ACC112 (cell line): ENCODE measurements around the gene XPC.

Experiments used
- H2AFZ ChIP-seq: fragments of 200-600 bp; sonication (generic); one replicate; pipeline ENCODE4 v1.6.0; 2017; ENCODE audit warnings: antibody characterized with exemption, low read length; ENCODE audit not compliant: unreplicated experiment
- H3K27ac ChIP-seq: fragments of 200-600 bp; sonication (generic); 2 replicates; pipeline ENCODE4 v1.5.1; 2014; ENCODE audit warnings: low read depth, mild to moderate bottlenecking, antibody characterized with exemption, low read length, moderate library complexity
- H3K27me3 ChIP-seq: fragments of 200-600 bp; sonication (generic); 2 replicates; pipeline ENCODE4 v1.6.1; 2014; ENCODE audit warnings: mild to moderate bottlenecking, antibody characterized with exemption, low read length, moderate library complexity, mixed read lengths; ENCODE audit not compliant: insufficient read depth
- H3K36me3 ChIP-seq: fragments of 200-600 bp; sonication (generic); 2 replicates; pipeline ENCODE4 v1.6.1; 2016; ENCODE audit warnings: mild to moderate bottlenecking, antibody characterized with exemption, low read length, moderate library complexity, mixed read lengths; ENCODE audit not compliant: insufficient read depth
- H3K4me1 ChIP-seq: fragments of 200-600 bp; sonication (generic); one replicate; pipeline ENCODE4 v1.6.1; 2016; ENCODE audit warnings: low read length, mixed read lengths; ENCODE audit not compliant: insufficient read depth, unreplicated experiment, control insufficient read depth
- H3K4me3 ChIP-seq: fragments of 200-600 bp; sonication (generic); 2 replicates; pipeline ENCODE4 v1.5.1; 2014; ENCODE audit warnings: mild to moderate bottlenecking, low read depth, low read length
- H3K79me2 ChIP-seq: fragments of 200-600 bp; sonication (generic); one replicate; pipeline ENCODE4 v1.6.0; 2016; ENCODE audit warnings: low read length; ENCODE audit not compliant: control insufficient read depth, unreplicated experiment, insufficient read depth

XPC gene

GRCh38 chr3:14218355-14218754, 40.0 kb upstream of the XPC start:
- no peak overlapping the region for H3K27ac ChIP-seq
- H2AFZ ChIP-seq: no peak overlapping the region
- H3K36me3 ChIP-seq: peaks cover 11% of the 10 kb centered on the region
- peaks cover 8% of the 10 kb centered on the region for H3K4me1 ChIP-seq
- H3K79me2 ChIP-seq: no peaks in the 10 kb centered on the region
- no peak overlapping the region for H3K4me3 ChIP-seq
- H3K27me3 ChIP-seq: no peaks in the 10 kb centered on the region

GRCh38 chr3:14216257-14217048, 38.1 kb upstream of the XPC start:
- no peaks in the 10 kb centered on the region for H3K27me3 ChIP-seq
- no peak overlapping the region for H3K27ac ChIP-seq
- peaks cover 7% of the 10 kb centered on the region for H3K4me1 ChIP-seq
- no peak overlapping the region for H2AFZ ChIP-seq
- H3K4me3 ChIP-seq: no peak overlapping the region
- no peaks in the 10 kb centered on the region for H3K79me2 ChIP-seq
- H3K36me3 ChIP-seq: peaks cover 7% of the 10 kb centered on the region

- Histone ChIP-seq H3K36me3 (no peaks in the 10 kb centered on the region), H3K4me1 (peaks cover 22% of the 10 kb centered on the region), H3K27ac (no peak overlapping the region), H2AFZ (no peak overlapping the region), H3K79me2 (no peaks in the 10 kb centered on the region), H3K4me3 (no peak overlapping the region), H3K27me3 (no peaks in the 10 kb centered on the region)
Measured at GRCh38 chr3:14214764-14215163, 36.4 kb upstream of the XPC start.

GRCh38 chr3:14213066-14213774, 34.8 kb upstream of the XPC start:
- Histone ChIP-seq H3K79me2 (no peaks in the 10 kb centered on the region), H3K27me3 (no peaks in the 10 kb centered on the region), H2AFZ (no peak overlapping the region), H3K4me1 (peaks cover 36% of the 10 kb centered on the region), H3K4me3 (no peak overlapping the region), H3K36me3 (no peaks in the 10 kb centered on the region), H3K27ac (no peak overlapping the region)

GRCh38 chr3:14212032-14212431, 33.6 kb upstream of the XPC start:
- H3K27ac ChIP-seq: peak overlapping the region; percentile 45; the same call in 1 of the 2 replicates
- H3K27me3 ChIP-seq: no peaks in the 10 kb centered on the region
- no peaks in the 10 kb centered on the region for H3K36me3 ChIP-seq
- H3K4me3 ChIP-seq: no peak overlapping the region
- no peak overlapping the region for H2AFZ ChIP-seq
- no peaks in the 10 kb centered on the region for H3K79me2 ChIP-seq
- H3K4me1 ChIP-seq: peaks cover 36% of the 10 kb centered on the region

- H3K79me2 ChIP-seq: no peaks in the 10 kb centered on the region
- H3K27me3 ChIP-seq: no peaks in the 10 kb centered on the region
- H2AFZ ChIP-seq: no peak overlapping the region
- H3K27ac ChIP-seq: peak overlapping the region; percentile 45
- H3K36me3 ChIP-seq: no peaks in the 10 kb centered on the region
- H3K4me1 ChIP-seq: peaks cover 36% of the 10 kb centered on the region
- no peak overlapping the region for H3K4me3 ChIP-seq
Measured at GRCh38 chr3:14211621-14212020, 33.2 kb upstream of the XPC start.

GRCh38 chr3:14210843-14211594, 32.6 kb upstream of the XPC start:
- H3K79me2 ChIP-seq: no peaks in the 10 kb centered on the region
- no peaks in the 10 kb centered on the region for H3K27me3 ChIP-seq
- H3K36me3 ChIP-seq: no peaks in the 10 kb centered on the region
- H3K4me1 ChIP-seq: peaks cover 36% of the 10 kb centered on the region
- H2AFZ ChIP-seq: no peak overlapping the region
- no peak overlapping the region; the same call in 1 of the 2 replicates for H3K4me3 ChIP-seq
- peak overlapping the region; percentile 45 for H3K27ac ChIP-seq

- Histone ChIP-seq H3K36me3 (no peaks in the 10 kb centered on the region), H2AFZ (no peak overlapping the region), H3K4me1 (peaks cover 36% of the 10 kb centered on the region), H3K27me3 (no peaks in the 10 kb centered on the region), H3K79me2 (no peaks in the 10 kb centered on the region), H3K27ac (peak overlapping the region; percentile 45), H3K4me3 (no peak overlapping the region)
Measured at GRCh38 chr3:14210290-14210688, 31.9 kb upstream of the XPC start.

GRCh38 chr3:14209581-14210289, 31.3 kb upstream of the XPC start:
- Histone ChIP-seq H3K36me3 (no peaks in the 10 kb centered on the region), H3K4me1 (peaks cover 41% of the 10 kb centered on the region), H3K27ac (no peak overlapping the region), H2AFZ (no peak overlapping the region), H3K27me3 (no peaks in the 10 kb centered on the region), H3K4me3 (no peak overlapping the region), H3K79me2 (no peaks in the 10 kb centered on the region)

GRCh38 chr3:14208977-14209394, 30.6 kb upstream of the XPC start:
- Histone ChIP-seq H3K79me2 (no peaks in the 10 kb centered on the region), H2AFZ (no peak overlapping the region), H3K27ac (no peak overlapping the region), H3K36me3 (no peaks in the 10 kb centered on the region), H3K27me3 (no peaks in the 10 kb centered on the region), H3K4me3 (no peak overlapping the region), H3K4me1 (peaks cover 48% of the 10 kb centered on the region)
